ENCODE data around the gene IL12RB2.

IL12RB2 gene

GRCh38 chr1:67314696-67315095, 7.0 kb downstream of the IL12RB2 start:
- no peak for DNase-seq

DNA sequence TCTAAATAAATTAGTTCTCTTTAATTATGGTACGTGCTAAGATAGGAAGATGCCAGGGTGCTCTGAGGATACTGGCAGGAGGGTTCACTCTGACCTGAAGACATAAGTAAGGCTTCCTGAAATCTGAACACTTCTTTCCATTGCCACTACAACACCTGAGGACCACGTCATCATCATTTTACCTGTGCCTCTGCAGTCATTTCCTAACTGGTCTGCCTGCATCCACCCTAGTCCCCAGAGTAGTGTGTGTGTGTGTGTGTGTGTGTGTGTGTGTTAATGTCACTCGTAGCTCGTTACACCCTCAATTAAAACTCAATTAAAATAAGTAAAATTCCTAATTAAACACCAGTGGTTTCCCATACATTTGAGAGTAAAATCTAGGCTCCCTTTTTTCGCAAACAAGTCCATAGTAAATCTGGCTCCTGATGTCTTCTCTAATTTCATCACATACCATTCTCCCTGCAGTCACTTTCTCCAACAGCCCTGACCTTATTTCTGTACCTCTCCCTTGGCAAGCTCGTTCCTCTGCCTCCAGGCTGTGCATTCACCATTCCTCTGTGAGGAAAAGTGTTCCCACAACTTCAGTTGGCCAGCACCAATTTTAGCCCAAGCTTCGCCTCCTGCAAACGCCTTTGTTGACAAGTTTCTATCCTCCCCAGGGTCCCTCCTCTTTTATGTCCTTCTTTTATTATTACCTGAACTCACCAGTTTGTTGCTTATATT, 8.7 kb downstream of the IL12RB2 start:
- no peak for DNase-seq

GRCh38 chr1:67316918-67317317, 9.2 kb downstream of the IL12RB2 start:
- no peak for DNase-seq

GRCh38 chr1:67317803-67318202, 10.1 kb downstream of the IL12RB2 start:
- DNase-seq, result no peak

- DNase-seq, result no peak
Observed at GRCh38 chr1:67322442-67322841, 14.8 kb downstream of the IL12RB2 start.

DNA sequence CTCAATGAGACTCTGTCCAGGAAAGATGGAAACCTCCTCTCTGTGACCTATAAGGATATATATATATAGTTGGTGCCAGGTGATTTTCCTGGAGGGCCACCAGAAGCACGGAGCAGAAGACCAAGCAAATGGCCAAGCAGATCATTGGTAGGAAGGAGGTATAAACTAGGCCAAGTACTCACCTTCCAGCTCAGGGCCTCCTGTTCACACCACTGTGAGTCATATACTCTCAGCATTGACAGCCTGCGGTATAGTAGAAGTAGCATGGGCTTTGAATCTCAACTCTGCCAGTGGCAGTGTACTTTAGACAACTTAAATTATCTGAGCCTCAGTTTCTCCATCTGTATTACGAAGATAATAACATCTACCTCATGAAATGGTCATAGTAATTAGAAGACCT, 15.4 kb downstream of the IL12RB2 start:
- no peak for DNase-seq

DNA sequence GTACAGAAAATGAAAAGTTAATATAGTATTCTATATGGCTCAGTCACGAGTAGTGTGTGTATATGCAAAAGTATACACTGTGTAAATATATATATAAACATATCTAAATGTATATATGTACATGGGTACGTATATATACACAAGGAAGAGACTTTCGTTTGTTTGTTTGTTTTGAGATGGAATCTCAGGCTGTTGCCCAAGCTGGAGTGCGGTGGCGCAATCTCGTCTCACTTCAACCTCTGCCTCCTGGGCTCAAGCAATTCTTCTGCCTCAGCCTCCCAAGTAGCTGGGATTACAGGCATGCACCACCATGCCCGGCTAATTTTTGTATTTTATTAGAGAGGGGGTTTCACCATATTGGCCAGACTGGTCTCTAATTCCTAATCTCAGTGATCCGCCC, 16.4 kb downstream of the IL12RB2 start:
- DNase-seq, result no peak

DNA sequence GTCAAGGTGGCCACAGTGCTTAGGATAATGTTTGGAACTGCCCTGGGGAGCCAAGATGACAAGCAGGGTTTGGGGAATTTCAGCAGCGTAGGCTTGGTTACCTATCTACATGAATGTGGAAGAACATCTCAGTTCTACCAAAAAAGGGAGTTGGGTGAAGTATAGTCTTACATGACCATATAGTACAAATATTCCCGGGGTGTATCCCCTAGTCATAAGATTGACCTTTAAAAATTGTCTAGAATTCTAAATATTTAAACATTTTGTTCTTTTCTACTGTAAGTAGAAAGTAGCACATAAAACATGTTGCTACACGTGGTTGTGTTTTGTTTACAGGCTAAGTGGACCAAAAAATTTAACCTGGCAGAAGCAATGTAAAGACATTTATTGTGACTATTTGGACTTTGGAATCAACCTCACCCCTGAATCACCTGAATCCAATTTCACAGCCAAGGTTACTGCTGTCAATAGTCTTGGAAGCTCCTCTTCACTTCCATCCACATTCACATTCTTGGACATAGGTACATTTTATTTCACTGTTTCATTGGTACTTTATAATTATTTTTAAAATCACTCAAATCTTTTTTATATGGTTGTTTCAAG, 20.3 kb downstream of the IL12RB2 start:
- DNase-seq, result no peak

- DNase-seq, result no peak
Observed at GRCh38 chr1:67332653-67333529, 25.2 kb downstream of the IL12RB2 start.

- no peak for DNase-seq
Observed at GRCh38 chr1:67333603-67334002, 25.9 kb downstream of the IL12RB2 start.

GRCh38 chr1:67335411-67335810, 27.7 kb downstream of the IL12RB2 start:
- no peak for DNase-seq

- DNase-seq, result no peak
Observed at GRCh38 chr1:67336157-67336556, 28.5 kb downstream of the IL12RB2 start.

DNA sequence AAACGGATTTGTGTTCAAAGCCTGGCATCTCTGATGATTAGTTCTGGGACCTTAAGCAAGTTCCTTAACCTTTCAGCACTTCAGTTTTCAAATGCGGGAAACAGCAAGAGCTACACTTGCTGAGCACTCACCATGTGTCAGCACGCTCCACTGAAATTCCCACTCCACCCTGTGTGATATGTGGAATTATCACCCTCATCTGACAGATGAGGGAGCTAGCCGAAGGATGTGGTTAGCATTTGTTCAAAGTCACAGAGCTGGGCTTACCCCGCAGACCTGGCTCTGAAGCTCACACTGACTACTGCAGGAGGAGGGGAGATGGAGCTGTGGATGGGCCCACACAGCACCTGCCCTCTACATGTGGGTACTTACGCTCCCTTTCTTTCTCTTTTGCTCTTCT, 29.1 kb downstream of the IL12RB2 start:
- no peak for DNase-seq

- DNase-seq, result no peak
Observed at GRCh38 chr1:67338642-67339041, 31.0 kb downstream of the IL12RB2 start.

DNA sequence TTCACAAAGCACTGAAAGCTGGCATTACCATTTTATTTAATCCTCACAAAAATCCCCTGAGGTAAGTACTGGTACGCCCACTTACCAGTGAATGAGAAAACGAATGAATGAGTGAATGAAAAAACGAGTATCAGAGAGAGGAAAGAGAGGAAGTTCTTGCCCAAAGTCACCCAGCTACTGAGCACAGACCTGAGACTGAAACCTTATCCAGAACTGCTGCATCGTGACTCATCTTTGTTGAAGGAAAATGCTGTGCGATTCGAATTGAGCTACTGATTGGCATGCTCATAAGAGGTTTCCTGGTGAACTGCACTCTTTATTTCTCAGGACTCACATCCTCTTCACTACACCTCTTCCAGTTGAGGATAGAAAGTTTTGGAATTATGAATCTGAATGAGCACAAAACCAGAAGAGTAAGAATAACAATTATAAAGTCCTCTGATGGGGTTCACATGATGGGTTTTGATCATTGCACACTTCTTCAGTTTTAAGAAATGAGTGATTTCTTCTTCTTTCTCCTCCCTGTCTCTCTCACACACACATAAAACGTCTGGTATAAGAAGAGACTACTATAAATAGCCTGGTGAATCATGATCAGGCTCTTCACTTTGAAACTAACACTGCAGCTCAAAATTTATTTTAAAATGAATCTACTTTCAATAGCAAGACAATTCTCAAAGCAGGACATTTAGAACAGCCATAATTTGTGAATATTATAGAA, 32.1 kb downstream of the IL12RB2 start:
- no peak for DNase-seq

GRCh38 chr1:67342076-67342890, 34.6 kb downstream of the IL12RB2 start:
- no peak for DNase-seq

- DNase-seq, result no peak
Observed at GRCh38 chr1:67345556-67345955, 37.9 kb downstream of the IL12RB2 start.

GRCh38 chr1:67346982-67347381, 39.3 kb downstream of the IL12RB2 start:
- no peak for DNase-seq

GRCh38 chr1:67347688-67348472, 40.2 kb downstream of the IL12RB2 start:
- peak; percentile 42 for DNase-seq

- DNase-seq, result no peak
Observed at GRCh38 chr1:67348586-67349252, 41.0 kb downstream of the IL12RB2 start.

GRCh38 chr1:67350783-67351182, 43.1 kb downstream of the IL12RB2 start:
- no peak for DNase-seq

Measured in right hindlimb (tissue), 1 donor.